Suprapubic skin (tissue), 4 donors: Measurements from ENCODE around the gene GABRD. TPM values are rescaled to one million over a fixed set of nuclear protein-coding genes. Genes with fewer than 3 reads are reported as not detected.

Experiments used
- DNase-seq, 2 donors: peaks; one replicate each; pipeline ENCODE4 v3.0.0-alpha.2; 2019; ENCODE audit warnings: low spot score in 2 of 2
- H3K27ac ChIP-seq: fragments of 200-600 bp; sonication (generic); one replicate; pipeline ENCODE4 v1.5.1; 2019
- H3K27me3 ChIP-seq: fragments of 200-600 bp; sonication (generic); one replicate; pipeline ENCODE4 v1.5.1; 2019
- H3K36me3 ChIP-seq: fragments of 200-600 bp; sonication (generic); one replicate; pipeline ENCODE4 v1.5.1; 2019
- H3K4me1 ChIP-seq: fragments of 200-600 bp; sonication (generic); one replicate; pipeline ENCODE4 v1.5.1; 2019
- H3K4me3 ChIP-seq: fragments of 200-600 bp; sonication (generic); one replicate; pipeline ENCODE4 v1.5.1; 2019; ENCODE audit warnings: mild to moderate bottlenecking
- H3K9me3 ChIP-seq: fragments of 200-600 bp; sonication (generic); one replicate; pipeline ENCODE4 v1.5.1; 2019
- EP300 ChIP-seq: sonication (generic); formaldehyde crosslinking; IDR thresholded peaks from one replicate; pipeline ENCODE4 v1.6.1; 2017; ENCODE audit warnings: antibody characterized with exemption
- POLR2A ChIP-seq, 2 donors: fragments of 450-650 bp; IDR thresholded peaks; one replicate each; pipeline ENCODE4 v1.6.1; 2017; ENCODE audit warnings: antibody characterized with exemption in 2 of 2, mild to moderate bottlenecking in 2 of 2, moderate library complexity in 2 of 2
- POLR2AphosphoS5 ChIP-seq, 3 donors: sonication (generic); formaldehyde crosslinking; IDR thresholded peaks; one replicate each; pipeline ENCODE4 v1.6.1; 2017; ENCODE audit warnings: antibody characterized with exemption in 3 of 3
- WGBS: methylation state at CpG from one replicate; pipeline ENCODE4 v1.1.5; 2018; 5-methylcytosine and 5-hydroxymethylcytosine counted together
- total RNA-seq, 4 donors: library from RNA; depleted of rRNA; stranded (reverse); fragments of >200 nt; gene quantifications; one replicate each; pipeline ENCODE4 v1.1.0, GENCODE V29; 2016
- TF ChIP-seq, protein P1 (sequence below), 2 donors: fragments of 200-600 bp in 1 of 2; fragments of 450-650 bp in 1 of 2; sonication (generic) in 1 of 2; IDR thresholded peaks; one replicate each; pipeline ENCODE4 v1.5.1; 2016 to 2019; ENCODE audit warnings: antibody characterized with exemption in 2 of 2, mild to moderate bottlenecking in 1 of 2, moderate library complexity in 1 of 2

Gene GABRD
- total RNA-seq, 4 donors from 2014 or later = 0.52 to 1.7 (median 1.2) TPM; not detected in 1

DNA sequence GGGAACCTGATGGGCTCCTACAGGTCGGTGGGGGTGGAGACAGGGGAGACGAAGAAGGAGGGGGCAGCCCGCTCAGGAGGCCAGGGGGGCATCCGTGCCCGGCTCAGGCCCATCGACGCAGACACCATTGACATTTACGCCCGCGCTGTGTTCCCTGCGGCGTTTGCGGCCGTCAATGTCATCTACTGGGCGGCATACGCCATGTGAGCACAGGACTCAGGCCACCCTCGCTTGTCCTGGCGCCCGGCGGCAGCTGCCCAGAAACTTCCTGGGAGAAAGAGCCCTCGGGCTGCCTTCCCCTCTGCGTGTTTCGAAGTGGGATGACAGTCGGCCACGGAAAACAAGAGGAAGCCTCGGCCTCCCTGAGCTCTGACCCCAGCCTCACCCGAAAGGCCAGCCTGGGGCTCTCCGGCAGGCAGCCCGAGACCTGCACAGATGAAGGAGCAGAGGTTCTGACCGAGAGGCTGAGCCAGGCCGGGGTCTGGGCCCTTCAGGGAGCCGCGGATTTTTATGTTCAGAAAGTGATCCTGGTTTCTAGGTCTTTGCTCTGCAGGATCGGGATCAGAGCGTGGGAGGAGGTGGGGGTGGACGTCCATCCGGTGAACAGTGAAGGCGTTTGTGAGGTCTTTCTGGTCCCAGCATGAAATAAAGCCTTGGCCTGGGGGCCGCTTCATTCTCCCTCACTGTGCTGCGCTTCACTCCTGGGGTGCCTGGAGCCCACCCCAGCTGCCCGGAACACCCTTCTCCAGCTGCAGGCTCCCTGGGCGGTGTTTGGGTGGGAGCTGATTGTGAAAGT is 11.1 kb downstream of the GABRD start:
- no peak overlapping the region for H3K4me3 ChIP-seq
- H3K36me3 ChIP-seq = no peaks in the 10 kb centered on the region
- no peak overlapping the region for H3K27ac ChIP-seq
- TF ChIP-seq POLR2AphosphoS5 (IDR thresholded peaks at IDR 0.05) = no peak
- no peak for TF ChIP-seq EP300
- TF ChIP-seq, protein P1, sequence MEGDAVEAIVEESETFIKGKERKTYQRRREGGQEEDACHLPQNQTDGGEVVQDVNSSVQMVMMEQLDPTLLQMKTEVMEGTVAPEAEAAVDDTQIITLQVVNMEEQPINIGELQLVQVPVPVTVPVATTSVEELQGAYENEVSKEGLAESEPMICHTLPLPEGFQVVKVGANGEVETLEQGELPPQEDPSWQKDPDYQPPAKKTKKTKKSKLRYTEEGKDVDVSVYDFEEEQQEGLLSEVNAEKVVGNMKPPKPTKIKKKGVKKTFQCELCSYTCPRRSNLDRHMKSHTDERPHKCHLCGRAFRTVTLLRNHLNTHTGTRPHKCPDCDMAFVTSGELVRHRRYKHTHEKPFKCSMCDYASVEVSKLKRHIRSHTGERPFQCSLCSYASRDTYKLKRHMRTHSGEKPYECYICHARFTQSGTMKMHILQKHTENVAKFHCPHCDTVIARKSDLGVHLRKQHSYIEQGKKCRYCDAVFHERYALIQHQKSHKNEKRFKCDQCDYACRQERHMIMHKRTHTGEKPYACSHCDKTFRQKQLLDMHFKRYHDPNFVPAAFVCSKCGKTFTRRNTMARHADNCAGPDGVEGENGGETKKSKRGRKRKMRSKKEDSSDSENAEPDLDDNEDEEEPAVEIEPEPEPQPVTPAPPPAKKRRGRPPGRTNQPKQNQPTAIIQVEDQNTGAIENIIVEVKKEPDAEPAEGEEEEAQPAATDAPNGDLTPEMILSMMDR (IDR thresholded peaks at IDR 0.05) = no peak
- TF ChIP-seq POLR2A (IDR thresholded peaks at IDR 0.05) = no peak
- H3K9me3 ChIP-seq = no peaks in the 10 kb centered on the region
- no peak for DNase-seq
- peaks cover 8% of the 10 kb centered on the region for H3K4me1 ChIP-seq
- H3K27me3 ChIP-seq = peaks cover 29% of the 10 kb centered on the region
- 89% methylated on average over 41 of the region's 42 CpGs for WGBS

DNA sequence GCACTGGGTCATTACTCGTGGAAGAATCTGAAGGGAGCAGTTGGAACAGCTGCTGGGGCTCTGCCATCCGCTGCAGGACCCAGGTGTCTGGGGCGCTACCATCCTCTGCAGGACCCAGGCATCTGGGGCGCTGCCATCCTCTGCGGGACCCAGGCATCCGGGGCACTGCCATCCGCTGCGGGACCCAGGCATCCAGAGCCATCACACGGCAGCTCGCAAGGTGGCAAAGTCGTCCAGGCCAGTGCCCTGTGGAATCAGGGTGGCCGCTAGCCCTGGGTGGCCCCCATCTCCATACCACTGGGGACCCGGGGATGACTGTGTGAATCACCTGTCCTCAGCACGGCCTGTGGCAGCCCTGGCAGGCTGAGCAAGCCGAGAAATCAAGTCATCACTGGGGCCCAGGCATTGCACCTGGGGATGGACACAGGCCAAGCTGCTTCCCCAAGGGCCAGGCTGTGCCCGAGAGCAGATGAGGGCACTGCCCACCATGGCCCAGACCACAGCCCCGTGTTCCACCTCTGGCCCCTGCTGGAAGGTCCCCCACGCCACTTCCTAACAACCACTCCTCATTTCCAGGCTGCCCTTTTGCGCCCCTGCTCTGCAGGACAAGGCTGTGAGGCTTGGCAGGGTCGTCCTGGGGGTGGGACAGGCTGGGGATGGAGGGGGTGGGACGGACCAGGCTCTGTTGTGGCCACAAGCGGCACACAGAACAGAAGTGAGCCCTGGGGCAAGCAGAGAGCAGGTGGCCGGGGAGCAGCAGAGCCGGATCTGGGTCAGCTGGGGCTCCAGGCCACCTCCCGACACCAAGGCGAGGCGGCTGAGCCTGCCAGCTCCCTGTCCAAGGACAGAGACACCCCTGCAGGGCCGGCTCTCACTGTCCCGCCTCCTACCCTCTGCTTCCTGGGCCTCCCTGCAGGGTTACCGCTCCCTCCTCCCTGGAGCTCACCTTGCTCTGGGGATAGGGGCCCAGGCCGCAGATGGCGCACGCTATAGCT is 12.7 kb downstream of the GABRD start:
- WGBS = 87% methylated on average over 11 of the region's 33 CpGs
- H3K36me3 ChIP-seq = no peaks in the 10 kb centered on the region
- H3K9me3 ChIP-seq = no peaks in the 10 kb centered on the region
- DNase-seq = no peak
- no peak overlapping the region for H3K27ac ChIP-seq
- peaks cover 5% of the 10 kb centered on the region for H3K4me1 ChIP-seq
- peaks cover 29% of the 10 kb centered on the region for H3K27me3 ChIP-seq
- TF ChIP-seq EP300 = no peak
- TF ChIP-seq POLR2A (IDR thresholded peaks at IDR 0.05) = no peak
- TF ChIP-seq POLR2AphosphoS5 (IDR thresholded peaks at IDR 0.05) = no peak
- TF ChIP-seq, protein P1 (IDR thresholded peaks at IDR 0.05) = no peak
- no peak overlapping the region for H3K4me3 ChIP-seq

DNA sequence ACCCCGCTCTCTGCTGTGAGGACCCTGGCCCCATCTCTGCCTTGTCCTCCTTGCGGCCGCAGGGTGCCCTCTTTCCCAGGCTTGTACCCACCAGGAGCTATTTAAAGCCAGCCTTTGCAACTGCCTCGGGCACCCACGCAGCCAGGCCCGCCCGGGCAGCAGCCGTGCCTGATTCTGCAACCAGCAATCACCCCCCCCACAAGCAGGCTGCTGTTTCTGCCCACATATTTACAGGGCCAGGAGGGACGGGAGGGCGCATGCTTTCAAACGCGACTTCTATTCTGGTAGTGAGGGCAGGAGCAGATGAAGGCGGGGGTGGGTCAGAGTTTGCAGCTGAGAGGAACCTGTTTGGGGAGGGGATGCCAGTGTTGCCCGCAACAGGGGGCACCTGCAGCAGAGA is 13.6 kb downstream of the GABRD start:
- DNase-seq = no peak
- WGBS = no CpG with 5 or more reads among the region's 14 CpGs
- TF ChIP-seq POLR2A (IDR thresholded peaks at IDR 0.05) (no peak), POLR2AphosphoS5 (IDR thresholded peaks at IDR 0.05) (no peak), EP300 (no peak)
- TF ChIP-seq, protein P1 (IDR thresholded peaks at IDR 0.05) = no peak
- peaks cover 5% of the 10 kb centered on the region for H3K4me1 ChIP-seq
- H3K4me3 ChIP-seq = no peak overlapping the region
- H3K36me3 ChIP-seq = no peaks in the 10 kb centered on the region
- H3K27ac ChIP-seq = no peak overlapping the region
- H3K9me3 ChIP-seq = no peaks in the 10 kb centered on the region
- H3K27me3 ChIP-seq = peaks cover 29% of the 10 kb centered on the region

DNA sequence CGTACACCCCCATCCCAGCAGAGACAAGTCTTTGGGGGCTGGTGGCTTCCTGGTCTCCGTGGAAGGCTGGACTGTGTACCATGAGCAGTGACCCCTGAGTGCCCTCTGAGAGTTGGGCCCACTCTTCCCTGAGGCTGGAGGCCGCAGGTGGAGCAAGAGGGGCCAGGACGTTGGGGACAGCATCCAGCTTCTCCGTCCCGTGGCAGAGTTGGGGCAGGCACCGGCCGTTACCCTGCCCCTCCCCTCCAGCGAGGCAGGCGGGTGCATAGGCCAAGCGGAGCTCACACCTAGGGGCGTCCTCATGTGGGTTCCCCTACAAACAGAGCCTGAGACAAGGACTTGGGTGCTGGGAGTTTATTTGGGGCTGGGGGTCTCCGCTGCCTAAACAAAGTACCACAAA is 14.0 kb downstream of the GABRD start:
- DNase-seq = no peak
- 80% methylated on average over 2 of the region's 13 CpGs for WGBS
- no peak overlapping the region for H3K27ac ChIP-seq
- H3K9me3 ChIP-seq = no peaks in the 10 kb centered on the region
- TF ChIP-seq, protein P1 (IDR thresholded peaks at IDR 0.05) = no peak
- TF ChIP-seq POLR2AphosphoS5 (IDR thresholded peaks at IDR 0.05) = no peak
- TF ChIP-seq EP300 = no peak
- no peak for TF ChIP-seq POLR2A (IDR thresholded peaks at IDR 0.05)
- H3K4me3 ChIP-seq = no peak overlapping the region
- H3K36me3 ChIP-seq = no peaks in the 10 kb centered on the region
- peaks cover 29% of the 10 kb centered on the region for H3K27me3 ChIP-seq
- peaks cover 5% of the 10 kb centered on the region for H3K4me1 ChIP-seq

DNA sequence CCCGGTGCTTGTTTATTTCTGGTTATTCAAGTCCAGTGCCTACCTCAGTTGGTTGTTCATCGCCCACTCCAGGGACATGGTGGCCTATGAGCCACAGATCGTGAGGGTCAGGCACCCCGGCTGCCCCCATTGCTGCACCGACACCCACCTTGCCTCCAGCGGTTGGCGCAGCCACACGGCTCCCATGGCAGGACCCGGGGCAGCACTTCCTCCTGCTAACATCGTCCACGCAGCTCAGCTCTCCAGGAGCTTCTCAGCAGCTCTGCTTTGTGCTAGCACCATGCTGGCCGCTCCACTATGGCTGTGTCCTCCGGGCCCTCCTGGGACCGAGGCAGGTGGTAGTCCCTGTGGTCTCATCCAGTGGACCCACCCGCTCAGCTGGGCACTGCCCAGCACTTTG is 17.1 kb downstream of the GABRD start:
- DNase-seq = no peak
- Histone ChIP-seq H3K9me3 (no peaks in the 10 kb centered on the region), H3K4me3 (no peak overlapping the region), H3K27ac (no peak overlapping the region), H3K27me3 (peaks cover 20% of the 10 kb centered on the region), H3K36me3 (no peaks in the 10 kb centered on the region), H3K4me1 (peaks cover 5% of the 10 kb centered on the region)
- 85% methylated on average over 13 of the region's 15 CpGs for WGBS
- TF ChIP-seq POLR2AphosphoS5 (IDR thresholded peaks at IDR 0.05) = no peak
- no peak for TF ChIP-seq POLR2A (IDR thresholded peaks at IDR 0.05)
- TF ChIP-seq EP300 = no peak
- TF ChIP-seq, protein P1 (IDR thresholded peaks at IDR 0.05) = no peak
